Measurements from ENCODE around the gene RFX7.

- no peak for TF ChIP-seq CTCF (IDR thresholded peaks at IDR 0.05; ENCODE audit: borderline replicate concordance, extremely low read depth, low read length, poor library complexity, severe bottlenecking)
- TF ChIP-seq EZH2 (IDR thresholded peaks at IDR 0.05; ENCODE audit: borderline replicate concordance, low read depth, low read length, severe bottlenecking) = no peak
These were observed 30.0 kb upstream of the RFX7 start for GRCh38 chr15:56273724-56274123.

All from DND-41 (cell line).